ENCODE results near the gene PDXDC1.
"Not testable (repeated sequence)": the region's sequence is repeated elsewhere in the genome, so short reads cannot be mapped to it uniquely, and the experiment has no call there.

The PDXDC1 gene, protein sequence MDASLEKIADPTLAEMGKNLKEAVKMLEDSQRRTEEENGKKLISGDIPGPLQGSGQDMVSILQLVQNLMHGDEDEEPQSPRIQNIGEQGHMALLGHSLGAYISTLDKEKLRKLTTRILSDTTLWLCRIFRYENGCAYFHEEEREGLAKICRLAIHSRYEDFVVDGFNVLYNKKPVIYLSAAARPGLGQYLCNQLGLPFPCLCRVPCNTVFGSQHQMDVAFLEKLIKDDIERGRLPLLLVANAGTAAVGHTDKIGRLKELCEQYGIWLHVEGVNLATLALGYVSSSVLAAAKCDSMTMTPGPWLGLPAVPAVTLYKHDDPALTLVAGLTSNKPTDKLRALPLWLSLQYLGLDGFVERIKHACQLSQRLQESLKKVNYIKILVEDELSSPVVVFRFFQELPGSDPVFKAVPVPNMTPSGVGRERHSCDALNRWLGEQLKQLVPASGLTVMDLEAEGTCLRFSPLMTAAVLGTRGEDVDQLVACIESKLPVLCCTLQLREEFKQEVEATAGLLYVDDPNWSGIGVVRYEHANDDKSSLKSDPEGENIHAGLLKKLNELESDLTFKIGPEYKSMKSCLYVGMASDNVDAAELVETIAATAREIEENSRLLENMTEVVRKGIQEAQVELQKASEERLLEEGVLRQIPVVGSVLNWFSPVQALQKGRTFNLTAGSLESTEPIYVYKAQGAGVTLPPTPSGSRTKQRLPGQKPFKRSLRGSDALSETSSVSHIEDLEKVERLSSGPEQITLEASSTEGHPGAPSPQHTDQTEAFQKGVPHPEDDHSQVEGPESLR

DNA sequence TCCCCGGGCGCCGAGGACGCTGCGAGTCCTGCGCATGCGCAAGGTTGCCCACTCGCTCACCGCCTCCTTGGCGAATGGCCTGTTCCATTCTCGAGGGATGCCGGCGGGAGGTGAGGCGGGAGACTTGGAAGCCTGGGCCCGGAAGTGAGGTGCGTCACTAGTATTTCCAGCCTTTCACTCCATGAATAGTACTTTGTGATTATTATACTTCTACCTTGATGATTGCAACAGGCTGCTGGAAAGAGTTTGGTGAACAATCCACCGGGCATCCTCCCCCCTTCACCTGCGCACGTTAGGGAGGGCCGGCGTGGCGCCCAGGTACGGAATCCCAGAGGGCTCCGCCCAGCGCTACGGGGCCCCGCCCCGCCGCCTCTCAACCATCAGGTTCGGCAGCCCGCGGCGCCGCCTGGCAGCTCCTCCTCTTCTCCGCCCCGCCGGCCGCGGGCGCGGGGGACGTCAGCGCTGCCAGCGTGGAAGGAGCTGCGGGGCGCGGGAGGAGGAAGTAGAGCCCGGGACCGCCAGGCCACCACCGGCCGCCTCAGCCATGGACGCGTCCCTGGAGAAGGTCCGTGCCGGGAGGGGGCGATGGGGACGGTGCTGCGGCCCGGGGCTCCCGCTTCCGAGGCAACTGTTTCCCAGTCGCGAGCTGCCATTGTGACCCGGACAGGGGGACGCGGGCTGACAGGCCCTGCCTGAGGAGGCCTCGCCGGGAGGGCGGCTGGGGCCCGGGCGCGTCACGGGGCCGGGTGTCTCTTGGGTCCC lies at the start of gene PDXDC1:
Gene PDXDC1, plus strand, starts transcription at position 371 of the 762 bp plus-strand sequence. Its CDS starts 174 bp downstream, at position 545.
- DNase-seq, result peak; percentile 98

DNA sequence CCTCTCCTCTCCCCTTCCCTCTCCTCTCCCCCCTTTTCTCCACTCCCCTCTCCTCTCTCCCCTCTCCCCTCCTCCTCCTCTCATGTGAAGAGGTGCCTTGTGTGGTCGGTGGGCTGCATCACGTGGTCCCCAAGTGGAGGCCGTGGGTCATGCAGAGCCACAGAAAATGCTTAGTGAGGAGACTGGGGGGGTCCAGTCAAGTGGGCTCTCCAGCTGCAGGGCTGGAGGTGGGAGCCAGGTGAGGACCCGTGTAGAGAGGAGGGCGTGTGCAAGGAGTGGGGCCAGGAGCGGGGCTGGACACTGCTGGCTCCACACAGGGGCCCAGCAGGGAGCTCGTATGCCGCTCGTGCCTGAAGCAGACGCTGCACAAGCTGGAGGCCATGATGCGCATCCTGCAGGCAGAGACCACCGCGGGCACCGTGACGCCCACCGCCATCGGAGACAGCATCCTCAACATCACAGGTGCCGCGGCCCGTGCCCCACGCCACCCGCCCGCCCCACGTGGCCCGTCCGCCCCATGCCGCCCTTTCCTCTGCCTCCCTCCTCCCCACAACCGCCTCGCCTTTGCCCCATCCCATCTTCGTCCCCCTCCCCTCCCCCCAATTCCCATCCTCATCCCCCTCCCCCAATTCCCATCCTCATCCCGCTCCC lies 46.6 kb upstream of the PDXDC1 start:
- not testable (repeated sequence) for DNase-seq

DNA sequence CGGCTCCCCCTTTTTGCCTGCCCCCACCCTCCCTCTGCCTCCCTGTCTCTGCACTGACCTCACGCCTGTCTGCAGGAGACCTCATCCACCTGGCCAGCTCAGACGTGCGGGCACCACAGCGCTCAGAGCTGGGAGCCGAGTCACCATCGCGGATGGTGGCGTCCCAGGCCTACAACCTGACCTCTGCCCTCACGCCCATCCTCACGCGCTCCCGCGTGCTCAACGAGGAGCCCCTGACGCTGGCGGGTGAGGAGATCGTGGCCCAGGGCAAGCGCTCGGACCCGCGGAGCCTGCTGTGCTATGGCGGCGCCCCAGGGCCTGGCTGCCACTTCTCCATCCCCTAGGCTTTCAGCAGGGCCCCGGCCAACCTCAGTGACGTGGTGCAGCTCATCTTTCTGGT lies 45.6 kb upstream of the PDXDC1 start:
- DNase-seq, result not testable (repeated sequence)

DNA sequence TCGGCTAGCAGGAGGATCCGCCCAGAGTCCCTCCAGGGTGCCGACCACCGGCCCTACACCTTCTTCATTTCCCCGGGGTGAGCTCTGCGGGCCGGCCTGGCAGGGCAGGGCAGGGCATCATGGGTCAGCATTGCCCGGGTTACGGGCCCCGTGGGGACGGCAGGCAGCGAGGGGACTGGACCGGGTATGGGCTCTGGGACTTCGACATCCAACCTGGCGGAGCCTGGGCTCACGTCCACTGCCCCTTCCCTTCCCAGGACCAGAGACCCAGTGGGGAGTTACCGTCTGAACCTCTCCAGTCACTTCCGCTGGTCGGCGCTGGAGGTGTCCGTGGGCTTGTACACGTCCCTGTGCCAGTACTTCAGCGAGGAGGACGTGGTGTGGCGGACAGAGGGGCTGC lies 44.6 kb upstream of the PDXDC1 start:
- DNase-seq, result not testable (repeated sequence)

DNA sequence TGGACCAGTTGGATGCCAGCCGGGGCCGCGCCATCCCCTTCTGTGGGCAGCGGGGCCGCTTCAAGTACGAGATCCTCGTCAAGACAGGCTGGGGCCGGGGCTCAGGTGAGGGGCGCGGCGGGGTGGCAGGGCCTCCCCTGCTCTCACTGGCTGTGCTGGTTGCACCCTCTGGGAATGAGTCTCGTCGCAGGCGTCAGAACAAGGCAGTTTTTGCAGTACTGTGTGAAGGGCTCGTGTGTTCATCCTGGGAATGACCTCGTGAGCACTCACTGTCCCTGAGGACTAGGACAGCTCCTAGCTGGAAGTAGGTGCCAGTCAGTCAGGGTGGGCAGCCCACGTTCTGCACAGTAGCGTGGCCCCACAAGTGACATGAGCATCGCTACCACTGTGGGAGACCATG lies 43.9 kb upstream of the PDXDC1 start:
- DNase-seq, result not testable (repeated sequence)

DNA sequence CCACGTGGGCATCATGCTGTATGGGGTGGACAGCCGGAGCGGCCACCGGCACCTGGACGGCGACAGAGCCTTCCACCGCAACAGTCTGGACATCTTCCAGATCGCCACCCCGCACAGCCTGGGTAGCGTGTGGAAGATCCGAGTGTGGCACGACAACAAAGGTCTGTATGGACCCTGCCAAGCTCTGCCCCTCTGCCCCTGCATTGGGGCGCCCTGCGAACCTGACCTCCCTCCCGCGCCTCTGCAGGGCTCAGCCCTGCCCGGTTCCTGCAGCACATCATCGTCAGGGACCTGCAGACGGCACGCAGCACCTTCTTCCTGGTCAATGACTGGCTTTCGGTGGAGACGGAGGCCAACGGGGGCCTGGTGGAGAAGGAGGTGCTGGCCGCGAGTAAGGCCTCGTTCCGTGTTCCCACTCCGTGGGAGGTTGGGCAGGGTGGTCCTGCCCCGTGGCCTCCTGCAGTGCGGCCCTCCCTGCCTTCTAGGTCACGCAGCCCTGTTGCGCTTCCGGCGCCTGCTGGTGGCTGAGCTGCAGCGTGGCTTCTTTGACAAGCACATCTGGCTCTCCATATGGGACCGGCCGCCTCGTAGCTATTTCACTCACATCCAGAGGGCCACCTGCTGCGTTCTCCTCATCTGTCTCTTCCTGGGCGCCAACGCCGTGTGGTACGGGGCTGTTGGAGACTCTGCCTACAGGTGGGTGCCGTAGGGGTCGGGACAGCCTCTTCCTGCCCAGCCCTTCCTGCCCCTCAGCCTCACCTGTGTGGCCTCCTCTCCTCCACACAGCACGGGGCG lies 42.0 kb upstream of the PDXDC1 start:
- DNase-seq, result not testable (repeated sequence)

DNA sequence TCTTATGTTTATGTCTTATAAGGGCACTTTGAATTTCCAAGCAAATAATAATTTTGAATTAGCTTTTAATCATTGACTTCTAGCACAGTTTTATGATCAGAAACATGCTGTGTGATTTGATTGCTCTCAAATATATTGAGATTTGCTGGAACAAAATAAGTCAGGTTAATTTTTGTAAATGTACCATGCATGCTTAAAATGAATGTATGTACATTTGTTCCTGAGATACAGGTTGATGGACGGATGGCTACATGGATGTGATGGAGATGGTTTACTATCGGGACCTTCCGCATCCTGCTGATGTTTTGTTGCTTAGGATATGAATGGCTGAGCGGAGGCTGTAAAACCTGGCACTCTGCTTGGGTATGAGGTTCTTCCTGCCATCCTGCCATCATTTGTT lies 37.7 kb upstream of the PDXDC1 start, which contains the start of gene NPIPA1:
Gene NPIPA1, plus strand, starts transcription at position 301 of the 400 bp plus-strand sequence. Its CDS starts 0 bp downstream, at position 301.
- DNase-seq, result not testable (repeated sequence)

DNA sequence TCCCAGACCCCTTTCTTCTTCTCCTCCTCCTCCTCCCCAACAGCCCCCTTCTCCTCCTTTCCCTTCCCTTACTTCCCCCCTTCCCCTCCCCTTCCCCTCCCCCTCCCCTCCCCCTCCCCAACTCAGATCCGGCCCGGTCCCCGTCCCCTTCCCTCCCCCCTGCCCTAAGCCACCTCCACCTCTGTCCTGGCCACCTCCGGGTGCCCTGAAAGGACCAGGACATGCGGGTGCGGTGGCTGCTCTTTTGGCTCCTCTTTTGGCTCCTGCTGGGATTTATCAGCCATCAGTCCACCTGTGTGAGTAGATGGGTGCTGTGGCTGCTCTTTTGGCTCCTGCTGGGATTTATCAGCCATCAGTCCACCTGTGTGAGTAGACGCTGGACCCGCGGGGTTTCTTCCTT lies 36.8 kb upstream of the PDXDC1 start:
- not testable (repeated sequence) for DNase-seq

DNA sequence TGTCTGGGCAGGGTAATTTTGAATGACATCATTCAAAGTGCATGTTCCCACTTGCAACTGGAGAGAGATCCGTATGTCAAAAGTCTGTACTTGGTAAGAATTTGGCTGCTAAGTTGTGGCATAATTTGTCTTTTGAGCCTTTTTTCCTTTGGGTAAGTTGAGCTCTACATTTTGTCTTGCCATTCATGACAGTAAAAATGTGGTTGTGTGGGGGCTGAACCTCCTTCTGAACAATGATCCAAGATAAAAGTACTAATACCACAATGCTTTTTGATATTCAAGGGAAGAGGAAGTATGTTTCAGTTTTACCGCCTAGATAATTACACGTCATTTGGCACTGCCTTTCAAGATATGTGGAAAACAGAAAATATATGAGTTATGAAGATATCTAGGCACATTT lies 32.1 kb upstream of the PDXDC1 start:
- not testable (repeated sequence) for DNase-seq

DNA sequence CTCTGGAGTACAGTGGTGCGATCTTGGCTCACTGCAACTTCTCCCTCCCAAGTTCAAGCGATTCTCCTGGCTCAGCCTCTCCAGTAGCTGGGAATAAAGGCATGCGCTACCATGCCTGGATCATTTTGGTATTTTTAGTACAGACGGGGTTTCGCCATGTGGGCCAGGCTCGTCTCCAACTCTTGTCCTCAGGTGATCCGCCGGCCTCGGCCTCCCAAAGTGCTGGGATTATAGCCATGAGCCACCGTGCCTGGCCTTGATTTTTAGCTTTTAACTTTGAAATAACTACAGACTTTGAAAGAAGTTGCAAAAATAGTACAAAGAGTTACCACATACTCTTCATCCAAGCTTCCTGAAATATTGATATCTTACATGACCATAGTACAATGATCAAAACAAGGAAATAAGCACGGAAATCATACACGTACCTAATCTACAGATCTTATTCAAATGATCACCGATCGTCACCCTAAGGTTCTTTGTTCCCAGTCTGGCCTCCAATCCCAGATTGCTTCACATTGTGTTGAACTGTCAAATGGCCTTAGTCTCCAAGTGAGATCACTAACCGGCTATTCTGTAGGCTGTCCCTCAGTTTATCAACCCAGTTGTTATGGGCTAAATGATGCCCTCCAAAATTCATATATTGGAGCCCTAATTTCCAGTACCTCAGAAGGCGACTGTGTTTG lies 19.1 kb upstream of the PDXDC1 start:
- DNase-seq, result no peak

DNA sequence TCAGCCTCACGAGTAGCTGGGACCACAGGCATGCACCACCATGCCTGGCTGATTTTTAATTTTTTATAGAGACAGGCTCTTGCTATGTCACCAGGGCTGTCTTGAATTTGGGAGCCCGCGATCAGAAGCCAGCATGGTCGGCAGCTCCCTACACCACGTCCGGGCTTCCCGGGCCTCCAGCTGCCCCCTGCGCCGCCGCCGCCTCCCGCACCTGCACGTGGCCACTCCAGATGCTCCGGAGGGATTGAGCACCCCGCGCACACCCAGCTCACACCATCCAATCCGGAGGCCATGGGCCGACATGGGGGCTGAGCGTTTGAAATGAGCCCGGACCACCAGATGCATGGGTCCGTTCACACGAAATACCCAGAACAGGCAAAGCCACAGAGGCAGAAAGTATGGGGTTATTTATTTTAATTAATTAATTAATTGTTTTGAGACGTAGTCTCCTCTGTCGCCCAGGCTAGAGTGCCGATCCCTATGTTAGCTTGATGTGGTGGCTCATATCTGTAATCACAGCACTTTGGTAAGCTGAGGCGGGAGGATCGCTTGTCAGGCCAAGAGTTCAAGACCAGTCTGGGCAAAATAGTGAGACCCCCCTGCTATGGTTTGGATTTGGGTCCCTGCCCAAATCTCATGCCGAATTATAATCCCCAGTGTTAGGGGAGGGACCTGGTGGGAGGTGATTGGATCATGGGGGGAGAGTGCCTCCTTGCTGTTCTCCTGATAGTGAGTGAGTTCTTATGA lies 17.1 kb upstream of the PDXDC1 start:
- DNase-seq, result no peak

DNA sequence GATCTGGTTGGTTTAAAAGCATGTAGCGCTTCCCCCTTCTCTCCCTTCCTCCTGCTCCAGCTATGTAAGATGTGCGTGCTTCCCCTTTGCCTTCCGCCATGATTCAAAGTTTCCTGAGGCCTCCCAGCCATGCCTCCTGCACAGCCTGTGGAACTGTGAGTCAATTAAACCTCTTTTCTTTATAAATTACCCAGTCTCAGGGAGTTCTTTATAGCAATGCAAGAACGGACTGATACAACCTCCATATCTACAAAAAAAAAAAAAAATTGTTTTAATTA lies 16.6 kb upstream of the PDXDC1 start:
- no peak for DNase-seq

DNA sequence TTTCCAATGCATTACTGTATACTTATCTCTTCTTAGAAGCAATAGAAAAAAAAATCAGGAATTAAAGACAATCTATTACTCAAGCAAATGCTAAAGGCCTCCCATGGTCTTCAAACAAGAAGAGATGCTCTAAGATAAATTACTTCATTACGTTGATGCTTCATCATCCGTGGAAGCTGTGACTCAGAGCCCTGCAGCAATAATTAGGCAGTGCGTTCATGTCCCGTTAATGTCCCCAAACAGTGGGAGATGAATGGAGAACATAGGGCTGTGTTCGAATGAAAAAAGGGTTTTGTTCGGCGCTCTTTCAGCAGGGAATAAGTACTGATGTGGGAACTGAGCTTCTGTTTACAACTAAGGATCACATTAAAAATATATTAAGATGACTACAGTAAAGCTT lies 15.9 kb upstream of the PDXDC1 start:
- DNase-seq, result no peak

DNA sequence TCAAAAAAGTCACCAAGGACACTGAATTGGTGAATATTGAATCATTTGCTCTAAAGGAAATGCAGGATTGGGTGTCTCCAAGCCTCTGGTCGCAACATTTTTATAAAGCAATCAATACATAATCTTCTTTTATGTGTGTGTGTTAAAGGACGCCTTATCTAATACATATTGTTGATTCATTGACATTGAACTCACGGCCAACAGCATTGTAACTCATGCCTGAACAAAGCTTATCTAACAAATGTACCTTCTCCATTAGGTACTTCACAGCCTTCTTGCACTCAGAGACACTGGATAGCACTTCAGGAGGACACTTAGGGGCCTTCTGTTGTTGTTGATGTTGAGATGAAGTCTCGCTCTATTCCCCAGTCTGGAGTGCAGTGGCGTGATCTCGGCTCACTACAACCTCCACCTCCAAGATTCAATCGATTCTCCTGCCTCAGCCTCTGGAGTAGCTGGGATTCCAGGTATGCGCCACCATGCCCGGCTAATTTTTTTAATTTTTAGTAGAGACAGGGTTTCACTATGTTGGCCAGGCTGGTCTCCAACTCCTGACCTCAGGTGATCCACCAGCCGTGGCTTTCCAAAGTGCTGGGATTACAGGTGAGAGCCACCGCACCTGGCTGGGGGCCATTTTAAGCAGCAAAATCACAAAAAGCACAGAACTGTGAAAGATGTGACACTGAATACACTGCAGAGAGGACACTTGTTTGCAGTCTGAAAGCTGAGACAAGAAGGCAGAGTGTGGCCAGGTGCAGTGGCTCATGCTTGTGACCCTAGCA lies 13.2 kb upstream of the PDXDC1 start:
- DNase-seq, result no peak

DNA sequence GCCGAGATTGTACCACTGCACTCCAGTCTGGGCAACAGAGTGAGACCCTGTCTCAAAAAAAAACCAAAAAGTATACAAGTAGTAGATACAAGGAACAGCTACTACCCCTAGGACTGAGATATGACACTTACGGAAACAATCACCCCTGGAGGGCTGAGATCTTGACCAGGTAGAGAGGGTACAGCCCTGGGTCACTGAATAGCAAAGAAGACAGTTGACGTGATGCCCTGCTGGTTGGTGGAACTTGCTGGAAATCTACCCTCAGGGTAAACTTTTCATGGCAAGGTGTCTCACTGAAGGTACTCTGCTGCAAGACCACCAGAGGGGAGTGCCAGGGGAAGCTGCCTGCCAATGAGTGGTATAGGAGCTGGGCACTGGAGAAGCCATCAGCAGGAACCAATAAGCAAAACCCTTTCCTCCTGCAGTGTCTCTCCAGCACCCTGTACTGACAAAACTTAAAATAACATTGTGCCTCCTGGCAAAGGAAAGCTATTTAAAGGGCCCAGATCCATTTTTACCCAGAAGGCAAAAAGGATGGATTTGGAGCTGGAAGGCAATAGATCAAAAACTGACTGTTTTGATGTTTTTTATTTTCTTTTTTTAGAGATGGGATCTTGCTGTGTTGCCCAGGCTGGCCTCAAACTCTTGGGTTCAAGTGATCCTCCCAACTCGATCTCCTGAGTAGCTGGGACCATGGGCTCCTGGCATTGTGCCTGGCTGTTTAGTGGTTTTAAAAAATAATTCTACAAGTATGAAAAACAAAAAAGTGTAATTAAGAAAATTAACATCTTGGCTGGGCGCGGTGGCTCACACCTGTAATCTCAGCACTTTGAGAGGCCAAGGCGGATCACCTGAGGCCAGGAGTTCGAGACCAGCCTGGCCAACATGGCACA lies 11.3 kb upstream of the PDXDC1 start:
- no peak for DNase-seq

DNA sequence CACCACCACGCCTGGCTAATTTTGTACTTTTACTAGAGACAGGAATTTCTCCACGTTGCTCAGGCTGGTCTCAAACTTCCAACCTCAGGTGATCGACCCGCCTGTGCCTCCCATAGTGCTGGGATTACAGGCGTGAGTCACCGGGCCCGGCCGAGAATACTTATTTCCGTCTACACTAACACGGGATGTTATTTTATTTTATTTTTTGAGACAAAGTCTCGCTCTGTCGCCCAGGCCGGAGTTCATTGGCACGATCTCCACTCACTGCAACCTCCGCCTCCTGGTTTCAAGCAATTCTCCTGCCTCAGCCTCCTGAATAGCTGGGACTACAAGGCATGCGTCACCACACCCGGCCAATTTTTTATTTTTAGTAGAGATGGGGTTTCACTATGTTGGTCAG lies 9.5 kb upstream of the PDXDC1 start:
- no peak for DNase-seq

DNA sequence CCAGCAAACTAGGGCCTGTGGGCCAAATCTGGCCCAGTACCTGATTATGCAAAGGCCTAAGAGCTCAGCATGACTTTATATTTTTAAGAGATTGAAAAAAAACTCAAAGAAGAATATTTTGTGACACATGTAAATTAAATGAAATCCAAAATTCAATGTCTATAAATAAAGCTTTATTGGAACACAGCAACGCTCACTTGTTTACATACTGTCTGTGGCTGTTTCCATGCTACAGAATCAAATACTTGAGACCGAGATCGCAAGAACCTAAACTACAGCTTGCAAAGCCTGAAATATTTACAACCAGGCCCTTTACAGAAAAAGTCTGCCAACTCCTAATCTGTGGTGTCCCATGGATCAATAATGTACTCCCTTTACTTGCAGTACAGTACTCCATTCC lies 5.0 kb upstream of the PDXDC1 start:
- DNase-seq, result not testable (repeated sequence)

DNA sequence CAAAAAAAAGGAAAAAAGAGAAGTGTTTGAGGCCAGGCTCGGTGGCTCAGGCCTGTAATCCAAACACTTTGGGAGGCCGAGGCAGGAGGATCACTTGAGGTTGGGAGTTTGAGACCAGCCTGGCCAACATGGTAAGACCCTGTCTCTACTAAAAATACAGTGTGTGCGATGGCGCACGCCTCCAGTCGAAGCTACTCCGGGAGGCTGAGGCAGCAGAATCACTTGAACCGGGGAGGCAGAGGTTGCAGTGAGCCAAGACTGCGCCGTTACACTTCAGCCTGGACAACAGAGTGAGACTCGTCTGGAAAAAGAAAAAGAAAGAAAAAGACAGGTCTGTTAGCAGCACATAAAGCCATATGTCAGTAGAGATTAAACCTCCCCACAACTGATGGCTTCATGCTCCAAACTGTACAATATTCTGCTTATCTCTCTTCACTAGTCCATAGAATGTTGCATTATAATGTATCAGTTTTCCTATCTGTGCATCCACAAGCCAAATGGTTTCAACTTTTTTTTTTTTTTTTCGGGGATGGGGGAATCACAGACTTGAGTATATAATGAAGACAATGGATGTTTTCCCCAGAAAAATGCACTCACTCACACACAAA lies 3.1 kb upstream of the PDXDC1 start:
- DNase-seq, result not testable (repeated sequence)
